CD4-positive, alpha-beta T cell (primary cell): ENCODE results near the gene FGD5. TPM values are rescaled to one million over a fixed set of nuclear protein-coding genes. Genes with fewer than 3 reads are reported as not detected.

Experiments used
- ATAC-seq: fragments of 200-7000 bp; cut with Tn5 transposase; one replicate; pipeline ENCODE4 v1.10.0; 2022; ENCODE audit warnings: mild to moderate bottlenecking; ENCODE audit not compliant: poor library complexity
- CTCF ChIA-PET: fragments of 350-600 bp; sonication (Branson Sonifier 250); formaldehyde crosslinking; loops from one replicate; lab custom pipeline; 2021; ENCODE audit warnings: antibody characterized with exemption, inconsistent platforms; lab: Charles Lee
- POLR2A ChIA-PET: fragments of 350-600 bp; sonication (Branson Sonifier 250); formaldehyde crosslinking; loops from one replicate; lab custom pipeline; 2021; ENCODE audit warnings: antibody characterized with exemption, inconsistent platforms; lab: Charles Lee
- DNase-seq, 14 experiments: peaks; one replicate each; pipeline ENCODE4 v3.0.0-alpha.2; 2013 to 2020; ENCODE audit warnings: mixed read lengths in 2 of 14
- H3K27ac ChIP-seq, 2 donors: one replicate each; pipeline versions ENCODE4 v1.5.1 to v1.7.0; 2013; ENCODE audit warnings: low read length in 2 of 2, low read depth in 1 of 2, mild to moderate bottlenecking in 1 of 2
- H3K27me3 ChIP-seq, 2 experiments: 1 replicate in 1 of 2; 2 replicates in 1 of 2; pipeline versions ENCODE4 v1.6.1 to v1.7.0; 2013; ENCODE audit warnings: low read length in 2 of 2, control low read depth in 1 of 2, mild to moderate bottlenecking in 1 of 2, moderate library complexity in 1 of 2; ENCODE audit not compliant: insufficient read depth in 2 of 2, control insufficient read depth in 1 of 2
- H3K36me3 ChIP-seq: one replicate; pipeline ENCODE4 v1.6.1; 2013; ENCODE audit warnings: low read length, control low read depth; ENCODE audit not compliant: insufficient read depth
- H3K4me1 ChIP-seq: one replicate; pipeline ENCODE4 v1.6.1; 2013; ENCODE audit warnings: low read length, control low read depth; ENCODE audit not compliant: insufficient read depth
- H3K4me3 ChIP-seq: one replicate; pipeline ENCODE4 v1.5.1; 2013; ENCODE audit warnings: mild to moderate bottlenecking, low read length, moderate library complexity
- H3K9me3 ChIP-seq, 2 experiments: 1 replicate in 1 of 2; 2 replicates in 1 of 2; pipeline versions ENCODE4 v1.6.1 to v1.7.0; 2013; ENCODE audit warnings: low read length in 2 of 2, mild to moderate bottlenecking in 2 of 2, control low read depth in 1 of 2, moderate library complexity in 1 of 2; ENCODE audit not compliant: control insufficient read depth in 1 of 2, insufficient read depth in 1 of 2
- H3K27ac Mint-ChIP-seq: one replicate; pipeline ENCODE4 v1.8.0; 2020; ENCODE audit warnings: mixed read lengths
- H3K27me3 Mint-ChIP-seq: one replicate; pipeline ENCODE4 v1.8.0; 2021; ENCODE audit warnings: mixed read lengths
- H3K36me3 Mint-ChIP-seq: one replicate; pipeline ENCODE4 v1.8.0; 2021; ENCODE audit warnings: low read depth, mixed read lengths
- H3K4me1 Mint-ChIP-seq: one replicate; pipeline ENCODE4 v1.8.0; 2021; ENCODE audit warnings: low read depth, mixed read lengths
- H3K4me3 Mint-ChIP-seq: one replicate; pipeline ENCODE4 v1.8.0; 2020; ENCODE audit warnings: mild to moderate bottlenecking, mixed read lengths
- H3K9me3 Mint-ChIP-seq: one replicate; pipeline ENCODE4 v1.8.0; 2020; ENCODE audit warnings: mixed read lengths
- intact Hi-C, 2 experiments: fragments of 100-400 bp; cut with DNase I in 1 of 2; cut with micrococcal nuclease in 1 of 2; formaldehyde crosslinking; loops; one replicate each; pipeline versions ENCODE4 v1.15.1 to v1.9.0; 2023 to 2025; cut with DNase I, micrococcal nuclease
- total RNA-seq, 174 experiments: library from RNA in 2 of 174; stranded (reverse) in 2 of 174; gene quantifications; one replicate each; pipeline ENCODE4 v1.2.3 and lab custom pipeline; 2021 to 2026
- TF ChIP-seq, protein P1 (sequence below): fragments of 200-600 bp; IDR thresholded peaks from one replicate; pipeline ENCODE4 v1.8.0; 2022; ENCODE audit warnings: antibody characterized with exemption, mild to moderate bottlenecking

FGD5 gene
- total RNA-seq, 2 experiments from 2014 or later = not detected

DNA sequence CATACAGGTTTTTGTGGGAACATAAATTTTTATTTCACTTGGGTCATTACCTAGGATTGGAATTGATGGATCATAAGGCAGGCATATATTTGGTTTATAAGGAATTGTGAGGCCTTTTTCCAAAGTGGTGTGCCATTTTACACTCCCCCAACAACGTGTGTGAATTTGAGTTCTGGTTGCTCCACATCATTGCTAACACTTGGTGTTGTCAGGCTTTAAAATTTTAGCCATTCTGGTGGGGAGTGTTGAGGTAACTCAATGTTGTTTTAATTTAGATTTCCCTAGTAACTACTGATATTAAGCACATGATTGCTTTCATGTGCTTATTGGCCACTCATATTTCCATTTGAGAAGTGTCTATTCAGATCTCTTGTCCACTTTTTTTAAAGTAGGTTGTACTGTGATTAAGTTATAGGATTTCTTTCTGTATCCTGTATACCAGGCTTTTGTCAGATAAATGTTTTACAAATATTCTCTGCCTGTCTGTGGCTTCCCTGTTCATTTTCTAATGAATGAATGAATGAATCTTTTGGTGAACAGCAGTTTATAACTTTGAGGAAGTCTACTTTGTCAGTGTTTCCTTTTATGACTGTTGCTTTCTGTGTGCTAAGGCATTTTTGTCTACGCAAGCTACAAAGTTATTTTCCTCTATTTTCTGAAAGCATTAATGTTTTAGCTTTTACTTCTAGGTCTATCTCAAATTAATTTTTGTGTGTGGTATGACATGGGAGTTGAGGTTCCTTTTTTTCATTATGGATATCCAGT, 110.7 kb downstream of the FGD5 start:
- Mint-ChIP-seq H3K9me3 (no peaks in the 10 kb centered on the region), H3K4me1 (no peaks in the 10 kb centered on the region), H3K36me3 (no peaks in the 10 kb centered on the region), H3K27ac (no peak overlapping the region), H3K4me3 (no peak overlapping the region), H3K27me3 (no peaks in the 10 kb centered on the region)
- H3K4me3 ChIP-seq = no peak overlapping the region
- no peaks in the 10 kb centered on the region for H3K36me3 ChIP-seq
- no peaks in the 10 kb centered on the region for H3K27me3 ChIP-seq
- H3K9me3 ChIP-seq = no peaks in the 10 kb centered on the region
- ATAC-seq (no peak), DNase-seq (no peak)
- no peaks in the 10 kb centered on the region for H3K4me1 ChIP-seq
- no peak overlapping the region for H3K27ac ChIP-seq
- ChIA-PET CTCF (no interaction called here), POLR2A (no interaction called here)
- TF ChIP-seq, protein P1, sequence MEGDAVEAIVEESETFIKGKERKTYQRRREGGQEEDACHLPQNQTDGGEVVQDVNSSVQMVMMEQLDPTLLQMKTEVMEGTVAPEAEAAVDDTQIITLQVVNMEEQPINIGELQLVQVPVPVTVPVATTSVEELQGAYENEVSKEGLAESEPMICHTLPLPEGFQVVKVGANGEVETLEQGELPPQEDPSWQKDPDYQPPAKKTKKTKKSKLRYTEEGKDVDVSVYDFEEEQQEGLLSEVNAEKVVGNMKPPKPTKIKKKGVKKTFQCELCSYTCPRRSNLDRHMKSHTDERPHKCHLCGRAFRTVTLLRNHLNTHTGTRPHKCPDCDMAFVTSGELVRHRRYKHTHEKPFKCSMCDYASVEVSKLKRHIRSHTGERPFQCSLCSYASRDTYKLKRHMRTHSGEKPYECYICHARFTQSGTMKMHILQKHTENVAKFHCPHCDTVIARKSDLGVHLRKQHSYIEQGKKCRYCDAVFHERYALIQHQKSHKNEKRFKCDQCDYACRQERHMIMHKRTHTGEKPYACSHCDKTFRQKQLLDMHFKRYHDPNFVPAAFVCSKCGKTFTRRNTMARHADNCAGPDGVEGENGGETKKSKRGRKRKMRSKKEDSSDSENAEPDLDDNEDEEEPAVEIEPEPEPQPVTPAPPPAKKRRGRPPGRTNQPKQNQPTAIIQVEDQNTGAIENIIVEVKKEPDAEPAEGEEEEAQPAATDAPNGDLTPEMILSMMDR = no peak
- intact Hi-C loops = loop anchor here in 1 of 2 experiments (5.0 kb wide), 2 partner anchors 93 to 812 kb away; no protein-coding TSS in a partner anchor

DNA sequence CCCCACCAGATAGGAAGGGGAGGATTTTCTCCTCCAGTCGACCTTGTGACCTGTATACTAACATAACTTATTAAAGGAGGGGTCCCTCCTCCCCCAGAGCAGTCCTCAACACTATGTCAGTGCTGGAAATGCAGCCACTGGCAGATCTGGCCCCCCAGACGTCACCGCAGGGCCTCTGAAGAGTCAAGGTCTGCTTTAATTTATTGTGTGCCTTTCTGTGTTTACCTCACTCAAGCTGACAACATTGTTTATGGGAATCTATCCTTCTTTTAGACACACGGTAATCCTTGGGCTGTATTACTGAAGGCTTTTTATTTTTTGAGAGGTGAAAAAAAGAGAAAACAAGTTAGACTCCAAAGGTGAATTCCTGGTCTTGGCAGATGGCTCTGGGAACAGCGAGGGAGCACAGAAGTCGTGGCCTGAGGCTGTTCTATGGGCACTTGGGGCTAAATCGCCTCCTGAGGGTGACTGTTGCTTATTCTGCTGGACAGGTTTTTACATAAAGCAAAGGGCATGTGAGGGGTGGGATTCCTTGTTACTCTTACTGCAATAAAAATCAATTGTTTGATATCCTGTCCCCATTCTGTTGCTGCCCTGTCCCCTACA, 115.2 kb downstream of the FGD5 start:
- H3K27ac ChIP-seq = no peak overlapping the region
- H3K4me3 ChIP-seq = no peak overlapping the region
- no peaks in the 10 kb centered on the region for H3K36me3 Mint-ChIP-seq
- no peaks in the 10 kb centered on the region for H3K36me3 ChIP-seq
- no peaks in the 10 kb centered on the region for H3K9me3 ChIP-seq
- CTCF ChIA-PET = no interaction called here
- POLR2A ChIA-PET = no interaction called here
- no peaks in the 10 kb centered on the region for H3K4me1 ChIP-seq
- no peaks in the 10 kb centered on the region for H3K27me3 ChIP-seq
- no peak for ATAC-seq
- no peaks in the 10 kb centered on the region for H3K27me3 Mint-ChIP-seq
- no peak overlapping the region for H3K4me3 Mint-ChIP-seq
- no peaks in the 10 kb centered on the region for H3K9me3 Mint-ChIP-seq
- intact Hi-C loops = loop anchor here in 1 of 2 experiments (5.0 kb wide), 1 partner anchor 817 kb away; no protein-coding TSS in a partner anchor
- no peak overlapping the region for H3K27ac Mint-ChIP-seq
- TF ChIP-seq, protein P1 = no peak
- no peak for DNase-seq
- H3K4me1 Mint-ChIP-seq = no peaks in the 10 kb centered on the region

DNA sequence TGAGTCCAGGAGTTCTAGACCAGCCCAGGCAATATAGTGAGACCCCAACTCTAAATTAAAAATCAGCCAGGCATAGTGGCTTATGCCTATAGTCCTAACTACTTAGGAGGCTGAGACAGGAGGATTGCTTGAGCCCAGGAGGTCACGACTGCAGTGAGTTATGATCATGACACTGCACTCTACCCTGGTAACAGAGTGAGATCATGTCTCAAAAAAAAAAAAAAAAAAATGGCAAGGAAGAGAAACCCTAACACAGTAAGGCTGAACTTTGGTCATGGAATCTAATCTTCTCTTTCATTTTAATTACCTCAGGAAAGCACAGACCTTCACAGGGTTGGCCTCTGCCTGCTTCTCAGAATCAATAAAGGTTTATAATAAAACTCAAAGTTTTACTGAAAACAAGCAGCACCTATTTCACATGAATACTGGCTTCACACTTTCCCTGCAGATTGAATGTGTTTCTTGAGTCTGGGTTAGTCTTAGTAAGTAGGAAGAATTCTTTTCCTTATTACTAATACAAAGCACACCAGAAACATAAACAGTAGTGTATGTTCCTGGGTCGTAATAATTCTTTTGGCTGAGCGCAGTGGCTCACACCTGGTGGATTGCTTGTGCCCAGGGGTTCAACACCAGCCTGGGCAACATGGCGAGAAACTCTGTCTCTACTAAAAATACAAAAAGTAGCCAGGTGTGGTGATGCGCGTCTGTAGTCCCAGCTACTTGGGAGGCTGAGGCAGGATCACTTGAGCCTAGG, 117.0 kb downstream of the FGD5 start:
- Histone ChIP-seq H3K36me3 (no peaks in the 10 kb centered on the region), H3K4me1 (no peaks in the 10 kb centered on the region), H3K9me3 (no peaks in the 10 kb centered on the region), H3K4me3 (no peak overlapping the region), H3K27ac (no peak overlapping the region), H3K27me3 (no peaks in the 10 kb centered on the region)
- Mint-ChIP-seq H3K27me3 (no peaks in the 10 kb centered on the region), H3K4me3 (no peak overlapping the region), H3K36me3 (no peaks in the 10 kb centered on the region), H3K4me1 (no peaks in the 10 kb centered on the region), H3K9me3 (no peaks in the 10 kb centered on the region), H3K27ac (no peak overlapping the region)
- intact Hi-C loops = no loop called here
- POLR2A ChIA-PET = no interaction called here
- no peak for ATAC-seq
- CTCF ChIA-PET = no interaction called here
- TF ChIP-seq, protein P1 = no peak
- DNase-seq = no peak
